ENCODE results near the gene ZNF850.
"Not testable (repeated sequence)": the region's sequence is repeated elsewhere in the genome, so short reads cannot be mapped to it uniquely, and the experiment has no call there.

DNA sequence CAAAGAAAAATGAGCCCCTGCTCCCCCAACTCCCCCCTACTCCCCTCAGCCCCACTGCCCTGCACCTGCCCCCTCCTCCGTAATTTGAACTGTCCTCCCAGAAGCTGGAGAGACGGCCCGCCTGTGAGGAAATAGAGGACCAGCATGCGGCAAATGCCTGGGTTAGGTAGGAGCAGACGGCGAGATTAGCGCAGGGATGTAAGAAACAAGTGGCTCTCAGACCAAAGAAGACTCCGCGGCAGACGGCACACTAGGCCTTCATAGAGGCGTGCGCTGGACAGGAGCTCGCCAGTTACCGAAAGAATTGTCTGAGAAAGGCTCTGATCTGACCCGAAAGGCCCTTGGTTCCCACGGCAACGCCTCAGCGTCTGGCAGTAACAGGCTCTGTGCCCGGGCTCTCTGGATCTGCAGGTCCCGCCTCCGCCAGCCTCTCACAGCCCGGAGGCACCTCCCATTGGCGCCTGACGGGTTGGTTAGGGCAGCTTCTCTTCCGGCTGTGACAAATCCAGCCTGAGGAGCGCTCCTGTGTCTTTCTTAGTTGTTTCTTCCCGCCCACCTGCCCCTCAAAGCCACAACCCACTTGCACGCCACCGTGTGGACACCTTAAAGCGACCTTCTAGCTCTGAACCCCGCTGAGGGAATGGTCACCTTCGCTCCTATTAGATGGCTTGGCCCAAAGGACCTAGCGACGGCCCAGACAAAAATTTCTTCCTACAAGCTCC is 19.0 kb upstream of the ZNF850 start:
- TF ChIP-seq CTCF (IDR thresholded peaks at IDR 0.05), result peak in 1 of 4 donors; percentile 6
- TF ChIP-seq POLR2A (IDR thresholded peaks at IDR 0.05), result not testable (repeated sequence)
